ENCODE results near the gene BDKRB2.
"Not testable (repeated sequence)": the region's sequence is repeated elsewhere in the genome, so short reads cannot be mapped to it uniquely, and the experiment has no call there.

Gene BDKRB2

GRCh38 chr14:96224480-96225096, 19.9 kb downstream of the BDKRB2 start:
- no peak for DNase-seq (ENCODE audit: low read depth in 2 of 2)

- no peak for DNase-seq (ENCODE audit: low read depth in 2 of 2)
Measured at GRCh38 chr14:96225213-96225612, 20.6 kb downstream of the BDKRB2 start.

- DNase-seq (ENCODE audit: low read depth in 2 of 2), result no peak
Measured at GRCh38 chr14:96225745-96226151, 21.1 kb downstream of the BDKRB2 start.

- no peak for DNase-seq (ENCODE audit: low read depth in 2 of 2)
Measured at GRCh38 chr14:96227428-96227827, 22.8 kb downstream of the BDKRB2 start.

GRCh38 chr14:96229315-96229714, 24.7 kb downstream of the BDKRB2 start:
- DNase-seq (ENCODE audit: low read depth in 2 of 2), result no peak

- DNase-seq (ENCODE audit: low read depth in 2 of 2), result no peak
Measured at GRCh38 chr14:96231056-96231455, 26.4 kb downstream of the BDKRB2 start.

GRCh38 chr14:96231526-96232130, 27.0 kb downstream of the BDKRB2 start:
- no peak for DNase-seq (ENCODE audit: low read depth in 2 of 2)

GRCh38 chr14:96232506-96232905, 27.9 kb downstream of the BDKRB2 start:
- no peak for DNase-seq (ENCODE audit: low read depth in 2 of 2)

GRCh38 chr14:96233661-96234060, 29.0 kb downstream of the BDKRB2 start:
- no peak for DNase-seq (ENCODE audit: low read depth in 2 of 2)

- no peak for DNase-seq (ENCODE audit: low read depth in 2 of 2)
Measured at GRCh38 chr14:96235426-96235825, 30.8 kb downstream of the BDKRB2 start.

GRCh38 chr14:96237641-96238040, 33.0 kb downstream of the BDKRB2 start:
- no peak for DNase-seq (ENCODE audit: low read depth in 2 of 2)

GRCh38 chr14:96238676-96239265, 34.1 kb downstream of the BDKRB2 start:
- no peak for DNase-seq (ENCODE audit: low read depth in 2 of 2)

GRCh38 chr14:96239711-96240141, 35.1 kb downstream of the BDKRB2 start:
- no peak for DNase-seq (ENCODE audit: low read depth in 2 of 2)

- DNase-seq (ENCODE audit: low read depth in 2 of 2), result no peak
Measured at GRCh38 chr14:96240641-96241040, 36.0 kb downstream of the BDKRB2 start.

- no peak for DNase-seq (ENCODE audit: low read depth in 2 of 2)
Measured at GRCh38 chr14:96242126-96242525, 37.5 kb downstream of the BDKRB2 start.

GRCh38 chr14:96243785-96244184, 39.1 kb downstream of the BDKRB2 start:
- no peak for DNase-seq (ENCODE audit: low read depth in 2 of 2)

- DNase-seq (ENCODE audit: low read depth in 2 of 2), result not testable (repeated sequence)
Measured at GRCh38 chr14:96245074-96245473, 40.4 kb downstream of the BDKRB2 start.

GRCh38 chr14:96245710-96246538, 41.3 kb downstream of the BDKRB2 start:
- DNase-seq (ENCODE audit: low read depth in 2 of 2), result no peak

GRCh38 chr14:96246539-96246847, 41.9 kb downstream of the BDKRB2 start:
- no peak for DNase-seq (ENCODE audit: low read depth in 2 of 2)

- DNase-seq (ENCODE audit: low read depth in 2 of 2), result no peak
Measured at GRCh38 chr14:96247031-96247430, 42.4 kb downstream of the BDKRB2 start.

GRCh38 chr14:96249029-96249428, 44.4 kb downstream of the BDKRB2 start:
- DNase-seq (ENCODE audit: low read depth in 2 of 2), result no peak

GRCh38 chr14:96250485-96250884, 45.8 kb downstream of the BDKRB2 start:
- no peak for DNase-seq (ENCODE audit: low read depth in 2 of 2)

All from stimulated activated CD8-positive, alpha-beta memory T cell treated with anti-CD3 and anti-CD28 coated beads, Interleukin-7, amount 100 ng/mL, for 1 hour (primary cell).